Endothelial cell of umbilical vein (primary cell): ENCODE results near the gene IFT27. TPM values are rescaled to one million over a fixed set of nuclear protein-coding genes. Genes with fewer than 3 reads are reported as not detected.

Experiments
- BruUV-seq: library from RNA; stranded (reverse); fragments of 400-500 nt; replicated peaks from 2 replicates; lab custom pipeline; 2021; lab: Mats Ljungman, UMichigan
- CTCF ChIA-PET: fragments of 300-600, 350-600 bp; sonication (Branson Sonifier 250); formaldehyde crosslinking; loops from one replicate; lab custom pipeline; 2021; ENCODE audit warnings: antibody characterized with exemption, inconsistent platforms; lab: Charles Lee
- POLR2A ChIA-PET: fragments of 300-600, 350-600 bp; sonication (Branson Sonifier 250); formaldehyde crosslinking; loops from one replicate; lab custom pipeline; 2021; ENCODE audit warnings: antibody characterized with exemption, inconsistent platforms; lab: Charles Lee
- DNase-seq: peaks from one replicate; pipeline ENCODE4 v3.0.0-alpha.2; 2011; ENCODE audit warnings: low read depth, low spot score
- FAIRE-seq: peaks from 2 replicates; lab custom pipeline; 2011; peaks lifted over from hg19 to GRCh38; lab: Jason Lieb, UNC
- H2AFZ ChIP-seq: 2 replicates; pipeline ENCODE4 v1.6.0; 2012; ENCODE audit warnings: low read depth, low read length, control low read depth, inconsistent platforms
- H3K27ac ChIP-seq: 2 replicates; pipeline ENCODE4 v1.5.1; 2011; ENCODE audit warnings: low read depth, mild to moderate bottlenecking, control low read depth, low read length, moderate library complexity; ENCODE audit not compliant: insufficient read depth
- H3K27me3 ChIP-seq, 2 experiments: 2 replicates each; pipeline versions ENCODE4 v1.6.0 to v1.6.1; 2011; ENCODE audit warnings: low read length in 2 of 2, mixed read lengths in 1 of 2; ENCODE audit not compliant: control insufficient read depth in 2 of 2, insufficient read depth in 2 of 2
- H3K36me3 ChIP-seq, 2 experiments: 2 replicates in 1 of 2; 3 replicates in 1 of 2; pipeline ENCODE4 v1.5.1; 2011; ENCODE audit warnings: low read length in 2 of 2, mild to moderate bottlenecking in 1 of 2, moderate library complexity in 1 of 2; ENCODE audit not compliant: control insufficient read depth in 2 of 2, insufficient read depth in 2 of 2; ENCODE audit errors: extremely low read depth in 1 of 2
- H3K4me1 ChIP-seq: 3 replicates; pipeline ENCODE4 v1.5.1; 2011; ENCODE audit warnings: mild to moderate bottlenecking, low read length; ENCODE audit not compliant: control insufficient read depth, insufficient read depth; ENCODE audit errors: extremely low read depth
- H3K4me2 ChIP-seq: 2 replicates; pipeline ENCODE4 v1.6.1; 2011; ENCODE audit warnings: low read length, control low read depth, mixed read lengths; ENCODE audit not compliant: insufficient read depth
- H3K4me3 ChIP-seq, 3 experiments: fragments of 200-600 bp in 1 of 3; sonication (generic), shearing (Covaris generic) in 1 of 3; replicated peaks in 1 of 3; 2 replicates each; pipeline ENCODE4 v1.5.1; 2011 to 2016; ENCODE audit warnings: control low read depth in 3 of 3, low read length in 3 of 3, mild to moderate bottlenecking in 2 of 3, inconsistent platforms in 1 of 3, low read depth in 1 of 3, moderate library complexity in 1 of 3; ENCODE audit not compliant: insufficient read depth in 1 of 3
- H3K79me2 ChIP-seq: 2 replicates; pipeline ENCODE4 v1.6.0; 2012; ENCODE audit warnings: low read length, inconsistent platforms; ENCODE audit not compliant: control insufficient read depth, insufficient read depth
- H3K9ac ChIP-seq: replicated peaks from 2 replicates; pipeline ENCODE3; 2011; ENCODE audit warnings: low read length, control low read depth; ENCODE audit not compliant: insufficient read depth; ENCODE audit errors: extremely low read depth
- H3K9me1 ChIP-seq: replicated peaks from 3 replicates; pipeline ENCODE4 v1.6.0; 2011; ENCODE audit warnings: mild to moderate bottlenecking, low read length; ENCODE audit not compliant: control insufficient read depth, insufficient read depth; ENCODE audit errors: extremely low read depth
- H3K9me3 ChIP-seq: replicated peaks from 2 replicates; pipeline ENCODE4 v1.5.1; 2012; ENCODE audit warnings: low read length, inconsistent platforms; ENCODE audit not compliant: control insufficient read depth, insufficient read depth
- H4K20me1 ChIP-seq: replicated peaks from 2 replicates; pipeline ENCODE3; 2011; ENCODE audit warnings: mild to moderate bottlenecking, low read length; ENCODE audit not compliant: control insufficient read depth, insufficient read depth; ENCODE audit errors: extremely low read depth
- CTCF ChIP-seq, 2 donors: IDR thresholded peaks; 1 replicate in 1 of 2; 2 replicates in 1 of 2; pipeline ENCODE4 v1.5.1; 2011; ENCODE audit warnings: low read length in 2 of 2, mild to moderate bottlenecking in 2 of 2, moderate library complexity in 2 of 2, control low read depth in 1 of 2, inconsistent platforms in 1 of 2, low read depth in 1 of 2; ENCODE audit not compliant: insufficient read depth in 1 of 2; ENCODE audit errors: extremely low read depth in 1 of 2
- EZH2 ChIP-seq: IDR thresholded peaks from 2 replicates; pipeline ENCODE4 v1.6.1; 2012; ENCODE audit warnings: borderline replicate concordance, low read depth, mild to moderate bottlenecking, moderate library complexity, low read length, inconsistent platforms; ENCODE audit not compliant: severe bottlenecking
- FOS ChIP-seq: IDR thresholded peaks from 2 replicates; pipeline ENCODE4 v1.6.1; 2011; ENCODE audit warnings: mild to moderate bottlenecking, low read length, moderate library complexity, borderline replicate concordance; ENCODE audit not compliant: insufficient read depth
- GATA2 ChIP-seq: IDR thresholded peaks from 2 replicates; pipeline ENCODE4 v1.7.0; 2011; ENCODE audit warnings: low read depth, mild to moderate bottlenecking, moderate library complexity, mixed read lengths, low read length; ENCODE audit not compliant: insufficient read length, insufficient read depth
- JUN ChIP-seq: IDR thresholded peaks from 2 replicates; pipeline ENCODE4 v1.6.1; 2011; ENCODE audit warnings: borderline replicate concordance, low read depth; ENCODE audit not compliant: insufficient read length, insufficient read depth
- MYC ChIP-seq: IDR thresholded peaks from one replicate; pipeline ENCODE4 v1.6.1; 2011; ENCODE audit warnings: mild to moderate bottlenecking, low read depth, low read length
- POLR2AphosphoS5 ChIP-seq: IDR thresholded peaks from 2 replicates; pipeline ENCODE4 v1.6.1; 2012; ENCODE audit warnings: low read depth, mild to moderate bottlenecking, control low read depth, low read length, moderate library complexity; ENCODE audit not compliant: insufficient read depth
- dilution Hi-C: fragments of 300-500 bp; cut with MboI; formaldehyde crosslinking; loops from one replicate; pipeline ENCODE4 v1.15.0; 2019; ENCODE audit warnings: low sequenced_read_pairs; ENCODE audit not compliant: extremely low pct_ligation_motif_present
- intact Hi-C: fragments of 100-400 bp; cut with micrococcal nuclease; formaldehyde crosslinking; loops from one replicate; pipeline ENCODE4 v1.10.0; 2022
- polyA plus RNA-seq, 4 experiments: library from polyadenylated mRNA; depleted of rRNA in 3 of 4; stranded (reverse) in 3 of 4; unstranded in 1 of 4; fragments of >200 nt; gene quantifications; 2 replicates each; pipeline versions ENCODE4 v1.2.1 to v1.2.3, GENCODE V29; 2011 to 2012; ENCODE audit warnings: missing spikeins in 1 of 4
- total RNA-seq: library from RNA; stranded (reverse); gene quantifications from 2 replicates; pipeline ENCODE4 v1.2.3, GENCODE V29; 2021
- TF ChIP-seq, protein P1 (sequence below): IDR thresholded peaks from 2 replicates; pipeline ENCODE4 v1.6.1; 2011; ENCODE audit not compliant: insufficient read depth, insufficient read length

Gene IFT27
- total and polyA plus RNA-seq, 2 donors (not counting 3 experiments of a cell fraction or from before 2014, with no cell fraction given) = 29.9 to 33.7 TPM

DNA sequence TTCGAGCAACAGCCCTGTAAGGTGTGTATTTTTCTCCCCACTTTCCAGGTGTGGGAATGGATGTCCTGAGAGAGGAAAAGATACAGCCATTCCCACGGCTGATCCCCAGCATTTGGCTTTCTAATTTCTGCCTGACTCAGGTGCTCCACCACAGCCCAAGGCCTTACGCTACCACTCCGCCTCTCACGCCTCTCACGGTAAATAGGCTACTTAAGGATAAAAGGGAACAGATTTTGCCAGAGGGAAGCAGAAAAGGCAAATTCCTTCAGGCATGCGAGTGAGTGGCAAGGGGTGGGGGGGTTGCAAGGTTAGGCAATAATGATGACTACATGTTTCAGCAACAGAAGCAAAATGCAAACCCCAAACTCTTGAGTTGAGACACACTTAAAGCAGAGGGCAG lies 31.7 kb upstream of the IFT27 start:
- H4K20me1 ChIP-seq = no peaks in the 10 kb centered on the region
- TF ChIP-seq POLR2AphosphoS5 (no peak), JUN (no peak), CTCF (IDR thresholded peaks at IDR 0.05; ENCODE audit: extremely low read depth in 1 of 2, insufficient read depth in 1 of 2, low read depth in 1 of 2, low read length in 2 of 2) (no peak), FOS (no peak), GATA2 (no peak), MYC (no peak), EZH2 (no peak)
- TF ChIP-seq, protein P1, sequence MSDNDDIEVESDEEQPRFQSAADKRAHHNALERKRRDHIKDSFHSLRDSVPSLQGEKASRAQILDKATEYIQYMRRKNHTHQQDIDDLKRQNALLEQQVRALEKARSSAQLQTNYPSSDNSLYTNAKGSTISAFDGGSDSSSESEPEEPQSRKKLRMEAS = no peak
- FAIRE-seq (no peak), DNase-seq (no peak)
- intact Hi-C loops = no loop called here
- H3K27me3 ChIP-seq = peaks cover 7 to 10% of the 10 kb centered on the region in 2 experiments
- no peaks in the 10 kb centered on the region for H3K36me3 ChIP-seq
- no peak overlapping the region for H3K4me3 ChIP-seq
- no peak overlapping the region for H3K4me2 ChIP-seq
- H3K27ac ChIP-seq = no peak overlapping the region
- dilution Hi-C loops = no loop called here
- BruUV-seq = no TSS peak
- H3K9me3 ChIP-seq = no peaks in the 10 kb centered on the region
- no peaks in the 10 kb centered on the region for H3K4me1 ChIP-seq
- ChIA-PET POLR2A (no interaction called here), CTCF (no interaction called here)
- H3K79me2 ChIP-seq = no peaks in the 10 kb centered on the region
- no peaks in the 10 kb centered on the region for H3K9me1 ChIP-seq
- H3K9ac ChIP-seq = no peak overlapping the region
- no peak overlapping the region for H2AFZ ChIP-seq
